GM13976 (cell line): Measurements from ENCODE around the gene CDH23.

Source experiments
- DNase-seq: peaks from one replicate; pipeline ENCODE4 v3.0.0; 2012; ENCODE audit warnings: low spot score
- in situ Hi-C: fragments of 300-500 bp; cut with MboI; formaldehyde crosslinking; loops from one replicate; pipeline ENCODE4 v1.12.0; 2022; ENCODE audit warnings: low sequenced_read_pairs, mixed read lengths, inconsistent platforms; ENCODE audit not compliant: unreplicated experiment
- TF ChIP-seq, protein P1 (sequence below): IDR thresholded peaks from 2 replicates; pipeline ENCODE4 v1.5.1; 2012; ENCODE audit warnings: borderline replicate concordance, mild to moderate bottlenecking; ENCODE audit not compliant: insufficient read depth; ENCODE audit errors: extremely low read depth, missing control alignments, control extremely low read depth

The CDH23 gene

DNA sequence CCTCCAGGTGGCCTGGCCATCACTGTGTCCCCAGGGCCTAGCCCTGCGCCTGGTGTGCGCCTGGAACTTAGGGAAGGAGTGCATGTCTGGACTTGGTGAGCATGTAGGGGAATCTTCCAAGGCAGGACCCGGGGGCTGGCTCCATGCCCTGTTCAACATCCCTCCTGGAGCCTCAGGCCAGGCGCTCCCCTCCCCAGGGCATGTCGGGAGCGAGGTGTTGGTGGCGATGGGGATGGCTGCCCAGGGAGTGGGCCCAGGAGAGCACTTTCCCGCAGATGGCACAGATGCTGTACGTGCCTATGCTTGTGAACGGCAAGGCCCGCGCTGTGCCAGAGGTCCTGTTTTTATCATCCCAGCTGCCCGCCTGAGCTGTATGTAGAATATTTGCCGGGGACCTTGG is 55.0 kb downstream of the CDH23 start:
- DNase-seq, result no peak
- in situ Hi-C loops, result no loop called here
- TF ChIP-seq, protein P1, sequence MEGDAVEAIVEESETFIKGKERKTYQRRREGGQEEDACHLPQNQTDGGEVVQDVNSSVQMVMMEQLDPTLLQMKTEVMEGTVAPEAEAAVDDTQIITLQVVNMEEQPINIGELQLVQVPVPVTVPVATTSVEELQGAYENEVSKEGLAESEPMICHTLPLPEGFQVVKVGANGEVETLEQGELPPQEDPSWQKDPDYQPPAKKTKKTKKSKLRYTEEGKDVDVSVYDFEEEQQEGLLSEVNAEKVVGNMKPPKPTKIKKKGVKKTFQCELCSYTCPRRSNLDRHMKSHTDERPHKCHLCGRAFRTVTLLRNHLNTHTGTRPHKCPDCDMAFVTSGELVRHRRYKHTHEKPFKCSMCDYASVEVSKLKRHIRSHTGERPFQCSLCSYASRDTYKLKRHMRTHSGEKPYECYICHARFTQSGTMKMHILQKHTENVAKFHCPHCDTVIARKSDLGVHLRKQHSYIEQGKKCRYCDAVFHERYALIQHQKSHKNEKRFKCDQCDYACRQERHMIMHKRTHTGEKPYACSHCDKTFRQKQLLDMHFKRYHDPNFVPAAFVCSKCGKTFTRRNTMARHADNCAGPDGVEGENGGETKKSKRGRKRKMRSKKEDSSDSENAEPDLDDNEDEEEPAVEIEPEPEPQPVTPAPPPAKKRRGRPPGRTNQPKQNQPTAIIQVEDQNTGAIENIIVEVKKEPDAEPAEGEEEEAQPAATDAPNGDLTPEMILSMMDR, result no peak

DNA sequence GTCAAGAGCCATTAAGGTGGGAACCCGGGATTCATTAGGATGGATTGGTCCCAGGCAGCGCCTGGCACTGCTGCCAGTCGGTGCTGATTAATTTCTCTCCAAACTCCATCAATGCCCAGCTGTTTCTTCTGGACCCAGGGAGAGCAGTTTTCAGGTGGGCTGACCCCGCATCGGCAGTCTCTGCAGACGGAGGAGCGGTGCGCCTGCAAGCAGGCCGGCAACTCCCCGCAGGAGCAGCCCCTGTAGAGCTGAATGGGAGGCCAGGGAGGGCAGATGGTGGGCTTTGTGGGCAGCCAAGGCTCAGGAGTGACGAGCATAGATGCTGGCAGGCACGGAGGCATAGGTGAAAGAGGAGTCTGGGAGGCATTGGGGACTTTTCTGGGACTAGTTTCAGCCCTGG is 56.5 kb downstream of the CDH23 start:
- in situ Hi-C loops, result no loop called here
- DNase-seq, result no peak
- TF ChIP-seq, protein P1, result no peak

DNA sequence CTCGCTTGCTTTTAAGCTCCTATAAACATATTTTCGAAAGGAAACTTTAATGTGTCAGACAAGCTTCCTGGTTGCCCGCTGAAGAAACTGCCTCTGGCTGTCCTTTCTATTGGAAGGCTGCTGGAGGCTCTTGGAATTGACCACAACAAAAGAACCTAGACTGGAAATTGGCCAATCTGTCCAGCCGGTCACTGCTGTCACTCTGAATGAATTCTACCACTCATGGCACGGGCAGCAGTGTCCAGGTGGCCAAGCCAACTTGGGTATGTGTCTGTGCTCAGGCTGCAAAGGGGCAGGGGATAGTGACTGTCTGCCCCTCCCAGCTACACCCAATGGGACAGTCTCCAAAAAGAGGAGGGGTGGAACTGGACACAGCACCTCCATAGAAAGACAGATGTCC is 57.6 kb downstream of the CDH23 start:
- TF ChIP-seq, protein P1, result no peak
- in situ Hi-C loops, result no loop called here
- DNase-seq, result no peak

DNA sequence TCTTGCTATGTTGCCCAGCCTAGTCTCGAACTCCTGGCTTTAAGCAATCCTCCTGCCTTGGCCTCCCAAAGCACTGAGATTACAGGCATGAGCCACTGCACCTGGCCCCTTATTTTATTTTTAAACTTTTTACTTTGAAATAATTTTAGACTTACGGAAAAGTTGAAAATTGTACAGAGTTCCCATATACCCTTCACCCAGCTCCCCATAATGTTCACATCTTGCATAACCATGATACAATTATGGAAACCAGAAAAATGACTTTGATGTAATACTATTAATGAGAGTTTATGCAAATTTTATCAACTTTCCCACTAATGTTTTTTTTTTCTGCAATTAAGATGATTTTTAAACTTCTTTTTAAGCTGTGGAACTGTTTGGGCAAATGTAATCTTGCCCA is 58.3 kb downstream of the CDH23 start:
- in situ Hi-C loops, result no loop called here
- DNase-seq, result no peak

DNA sequence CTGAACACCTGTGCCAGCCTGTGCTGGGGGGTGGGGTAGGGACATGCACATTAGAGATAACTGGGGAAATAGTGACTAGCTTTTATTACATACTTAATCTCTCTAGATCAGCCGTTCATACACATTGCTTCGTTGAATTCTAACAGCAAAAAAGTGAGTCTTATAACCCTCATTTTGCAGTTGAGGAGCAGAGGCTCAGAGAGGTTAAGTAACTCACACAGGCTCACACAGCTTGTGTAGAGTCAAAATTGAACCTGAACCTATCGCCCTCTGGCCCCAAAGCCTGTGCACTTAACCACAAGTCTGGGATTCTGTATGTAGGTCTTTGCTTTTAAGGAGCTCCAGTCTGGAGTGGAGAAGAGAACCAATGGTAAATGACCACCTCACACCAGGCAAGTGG is 59.9 kb downstream of the CDH23 start:
- TF ChIP-seq, protein P1, result no peak
- DNase-seq, result no peak
- in situ Hi-C loops, result no loop called here

More for the DNA sequence above, 58.3 kb downstream of the CDH23 start:
- TF ChIP-seq, protein P1, result no peak

DNA sequence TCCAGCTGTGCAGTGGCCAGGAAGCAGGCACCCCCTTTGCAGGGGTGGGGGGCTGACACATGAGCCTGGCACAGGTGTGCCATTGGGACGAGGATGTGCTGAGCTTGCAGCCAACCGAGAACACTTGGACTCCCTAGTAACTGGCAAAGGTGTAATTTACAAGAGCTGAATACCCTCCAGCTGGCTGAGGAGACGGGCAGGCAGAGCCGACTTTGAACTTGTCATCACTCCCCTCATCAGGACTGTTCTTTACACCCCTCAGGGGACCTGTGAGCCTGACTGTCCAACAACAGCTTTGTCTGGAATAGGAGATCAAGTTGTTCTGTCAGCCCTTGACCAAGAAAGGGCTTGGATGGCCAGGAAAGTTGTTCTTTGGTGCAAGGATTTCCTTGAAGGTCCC is 61.2 kb downstream of the CDH23 start:
- no peak for DNase-seq
- TF ChIP-seq, protein P1, result no peak
- in situ Hi-C loops, result no loop called here

DNA sequence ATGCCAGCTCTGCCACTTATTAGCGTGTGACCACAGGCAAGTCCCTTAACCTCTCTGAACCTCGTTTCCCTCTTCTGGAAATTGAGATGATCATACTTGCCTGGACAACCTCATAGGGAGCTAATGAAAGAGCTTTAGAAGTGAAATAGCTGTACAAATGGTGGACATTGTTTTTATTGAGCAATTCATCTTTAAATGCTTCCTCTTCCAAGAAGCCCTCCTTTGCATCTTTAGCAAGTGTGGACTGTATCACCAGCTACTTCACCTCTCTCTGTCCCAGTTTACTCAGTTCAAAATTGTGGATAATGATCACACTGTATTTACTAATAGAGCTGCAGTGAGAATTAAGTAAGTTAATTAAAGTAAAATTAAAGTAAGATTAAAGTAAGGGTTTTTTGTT is 61.7 kb downstream of the CDH23 start:
- TF ChIP-seq, protein P1, result no peak
- in situ Hi-C loops, result no loop called here
- DNase-seq, result no peak
